WTC11 (cell line): Measurements from ENCODE around the gene ZNF740.

Experiments used
- ATF1 ChIP-seq: sonication (generic); formaldehyde crosslinking; IDR thresholded peaks from 2 replicates; pipeline ENCODE4 v1.8.1; 2023; ENCODE audit warnings: mild to moderate bottlenecking, moderate library complexity, missing genetic modification reagents
- CDX4 ChIP-seq: fragments of 250-450 bp; sonication (Bioruptor Pico); IDR thresholded peaks from 2 replicates; pipeline ENCODE4 v1.9.0; 2021; ENCODE audit warnings: moderate library complexity, mild to moderate bottlenecking, inconsistent platforms, borderline replicate concordance
- CREM ChIP-seq: sonication (generic); formaldehyde crosslinking; IDR thresholded peaks from 2 replicates; pipeline ENCODE4 v1.8.1; 2022; ENCODE audit warnings: mild to moderate bottlenecking, missing genetic modification reagents, moderate library complexity
- CTCF ChIP-seq: fragments of 200-600 bp; IDR thresholded peaks from 2 replicates; pipeline ENCODE4 v1.8.0; 2022; ENCODE audit warnings: antibody characterized with exemption
- E2F1 ChIP-seq: sonication (generic); formaldehyde crosslinking; IDR thresholded peaks from 2 replicates; pipeline ENCODE4 v1.8.0; 2022; ENCODE audit warnings: mild to moderate bottlenecking, missing genetic modification reagents
- FOXP1 ChIP-seq: sonication (generic); formaldehyde crosslinking; IDR thresholded peaks from 2 replicates; pipeline ENCODE4 v1.8.0; 2022; ENCODE audit warnings: missing genetic modification reagents, mild to moderate bottlenecking, moderate library complexity, borderline replicate concordance
- JAZF1 ChIP-seq: fragments of 250-450 bp; sonication (Bioruptor Pico); IDR thresholded peaks from 2 replicates; pipeline ENCODE4 v1.9.0; 2021; ENCODE audit warnings: moderate library complexity, mild to moderate bottlenecking, inconsistent platforms
- JUN ChIP-seq: sonication (generic); formaldehyde crosslinking; IDR thresholded peaks from 2 replicates; pipeline ENCODE4 v1.8.0; 2023; ENCODE audit warnings: mild to moderate bottlenecking, missing genetic modification reagents
- KAT7 ChIP-seq: sonication (generic); formaldehyde crosslinking; IDR thresholded peaks from 2 replicates; pipeline ENCODE4 v1.8.1; 2023; ENCODE audit warnings: missing genetic modification reagents, mild to moderate bottlenecking, borderline replicate concordance
- MAX ChIP-seq: sonication (generic); formaldehyde crosslinking; IDR thresholded peaks from 2 replicates; pipeline ENCODE4 v1.8.0; 2022; ENCODE audit warnings: mild to moderate bottlenecking, missing genetic modification reagents
- ZNF219 ChIP-seq: sonication (generic); formaldehyde crosslinking; IDR thresholded peaks from 2 replicates; pipeline ENCODE4 v1.8.0; 2023; ENCODE audit warnings: missing genetic modification reagents, mild to moderate bottlenecking, borderline replicate concordance
- ZNF263 ChIP-seq: sonication (generic); formaldehyde crosslinking; IDR thresholded peaks from 2 replicates; pipeline ENCODE4 v1.8.1; 2022; ENCODE audit warnings: low read depth, mild to moderate bottlenecking, moderate library complexity, missing genetic modification reagents
- ZNF317 ChIP-seq: sonication (generic); formaldehyde crosslinking; IDR thresholded peaks from 2 replicates; pipeline ENCODE4 v1.8.1; 2023; ENCODE audit warnings: low read depth, mild to moderate bottlenecking, moderate library complexity, missing genetic modification reagents, borderline replicate concordance

GRCh38 chr12:53187145-53187899, 6.8 kb downstream of the ZNF740 start:
- TF ChIP-seq ZNF219 (CRISPR knock-in tag), result no peak
- no peak for TF ChIP-seq ZNF317 (CRISPR knock-in tag)
- no peak for TF ChIP-seq CTCF
- TF ChIP-seq ATF1 (CRISPR knock-in tag), result no peak
- no peak for TF ChIP-seq E2F1
- no peak for TF ChIP-seq JUN
- no peak for TF ChIP-seq KAT7 (CRISPR knock-in tag)
- TF ChIP-seq CDX4 (CRISPR knock-in tag), result no peak
- TF ChIP-seq CREM (CRISPR knock-in tag), result no peak
- no peak for TF ChIP-seq FOXP1 (CRISPR knock-in tag)
- TF ChIP-seq ZNF263 (CRISPR knock-in tag), result no peak
- TF ChIP-seq MAX, result no peak
- TF ChIP-seq JAZF1, result no peak
